ENCODE measurements around the gene SLC34A1.

SLC34A1 gene

DNA sequence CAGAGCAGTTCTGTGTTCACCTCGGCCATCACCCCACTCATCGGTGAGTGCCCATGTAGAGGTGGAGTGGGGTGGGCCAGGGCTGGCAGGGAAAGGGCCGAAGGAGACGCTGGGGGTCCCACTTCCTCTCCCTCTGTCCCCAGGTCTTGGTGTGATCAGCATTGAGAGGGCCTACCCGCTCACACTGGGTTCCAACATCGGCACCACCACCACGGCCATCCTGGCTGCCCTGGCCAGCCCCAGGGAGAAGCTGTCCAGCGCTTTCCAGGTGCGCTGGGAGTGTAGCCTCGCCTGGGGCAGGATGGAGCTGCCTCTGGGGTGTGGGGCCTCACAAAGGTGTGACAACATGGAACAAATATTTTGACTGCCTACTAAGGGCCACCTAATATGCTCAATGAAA lies 12.6 kb downstream of the SLC34A1 start:
- TF ChIP-seq POLR2AphosphoS5 (IDR thresholded peaks at IDR 0.05; ENCODE audit: low read depth, low read length) (no peak), TAF1 (IDR thresholded peaks at IDR 0.05; ENCODE audit: borderline replicate concordance, low read depth, low read length) (no peak), POLR2A (IDR thresholded peaks at IDR 0.05; ENCODE audit: low read depth, low read length) (no peak)
- FAIRE-seq: no peak
- no peak for DNase-seq (ENCODE audit: insufficient read length)

GRCh38 chr5:177397875-177398390 lies 13.7 kb downstream of the SLC34A1 start:
- FAIRE-seq (no peak), DNase-seq (ENCODE audit: insufficient read length) (no peak)
- TF ChIP-seq TAF1 (IDR thresholded peaks at IDR 0.05; ENCODE audit: borderline replicate concordance, low read depth, low read length) (no peak), POLR2AphosphoS5 (IDR thresholded peaks at IDR 0.05; ENCODE audit: low read depth, low read length) (no peak), POLR2A (IDR thresholded peaks at IDR 0.05; ENCODE audit: low read depth, low read length) (no peak)

DNA sequence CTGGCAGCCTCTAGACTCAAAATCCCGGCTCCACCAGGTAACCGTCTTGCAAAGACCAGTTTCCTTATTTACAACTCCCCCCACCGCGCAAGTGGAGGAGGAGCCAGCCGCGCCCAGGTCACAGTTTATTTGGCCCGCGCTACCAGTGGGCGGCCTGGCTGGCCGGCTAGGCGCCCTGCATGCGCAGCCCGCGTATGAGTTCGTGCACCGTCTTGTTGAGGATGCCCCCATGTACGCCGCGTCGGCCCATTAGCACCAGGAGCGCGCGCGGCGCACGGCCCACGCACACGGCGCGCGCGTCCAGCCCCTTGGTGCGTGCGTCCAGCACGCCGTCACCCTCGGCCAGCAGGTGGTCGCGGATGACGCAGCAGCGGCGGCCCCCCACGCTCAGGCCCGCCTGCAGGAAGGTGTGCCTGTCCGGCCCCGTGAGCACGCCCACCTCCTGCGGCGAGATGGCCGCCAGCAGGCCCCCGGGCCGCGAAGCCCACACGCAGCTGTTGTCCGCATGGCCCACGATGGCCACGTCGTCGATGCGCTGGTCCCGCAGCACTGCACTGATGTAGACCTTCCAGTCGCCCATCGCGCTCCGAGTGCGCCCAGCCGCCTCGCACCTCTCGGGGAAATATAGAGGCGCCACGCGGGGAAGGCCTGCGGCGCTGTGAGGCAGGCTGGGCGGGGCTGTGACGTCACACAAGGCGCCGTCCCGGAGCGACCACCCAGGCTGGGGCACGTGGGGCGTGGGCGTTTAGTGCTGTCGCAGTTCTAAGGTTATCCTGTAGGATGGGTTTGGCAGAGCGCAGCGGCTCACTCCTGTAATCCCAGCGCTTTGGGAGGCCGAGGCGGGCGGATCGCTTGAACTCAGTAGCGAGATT lies 16.0 kb downstream of the SLC34A1 start, which contains the start of gene PFN3:
Gene PFN3 (minus strand): TSS at position 665 of the 872 bp plus-strand sequence. CDS start 85 bp downstream, at position 580.
- no peak for DNase-seq (ENCODE audit: insufficient read length)
- FAIRE-seq: no peak
- TF ChIP-seq TAF1 (IDR thresholded peaks at IDR 0.05; ENCODE audit: borderline replicate concordance, low read depth, low read length): no peak
- no peak for TF ChIP-seq POLR2AphosphoS5 (IDR thresholded peaks at IDR 0.05; ENCODE audit: low read depth, low read length)
- TF ChIP-seq POLR2A (IDR thresholded peaks at IDR 0.05; ENCODE audit: low read depth, low read length): no peak

DNA sequence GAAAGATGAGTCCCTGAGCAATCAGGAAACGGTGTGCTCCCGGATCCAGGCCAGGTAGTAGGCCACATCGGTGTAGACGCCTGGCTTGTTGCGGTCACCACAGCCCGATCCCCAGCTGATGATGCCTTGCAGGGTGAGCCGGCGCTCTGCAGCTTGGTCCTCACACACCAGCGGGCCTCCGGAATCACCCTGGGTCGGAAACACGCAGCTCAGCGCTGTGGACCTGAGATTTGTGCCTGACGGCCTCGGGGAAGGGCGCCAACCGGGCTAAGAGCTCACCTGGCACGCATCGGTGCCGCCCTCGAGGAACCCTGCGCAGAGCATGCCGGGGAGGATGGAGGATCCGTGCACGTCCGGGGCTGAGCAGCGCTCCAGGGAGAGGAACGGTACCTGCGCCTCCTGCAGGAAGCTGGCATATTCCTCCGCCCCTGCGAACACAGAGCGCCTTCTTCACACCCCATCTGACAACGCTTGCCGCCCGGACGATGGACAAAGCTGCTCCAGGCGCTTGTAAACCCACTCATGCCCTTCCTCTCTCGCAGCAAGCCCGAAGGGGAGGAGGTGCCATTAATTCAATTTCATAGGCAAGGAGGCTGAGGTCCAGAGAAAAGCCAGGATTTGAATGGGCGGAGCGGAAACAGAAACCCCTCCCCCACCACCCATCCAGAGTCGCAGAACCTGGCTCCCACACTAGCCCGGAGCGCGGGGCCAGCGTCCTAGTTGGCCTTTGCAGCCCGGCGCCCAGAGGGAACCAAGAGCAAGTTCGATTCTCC lies 18.2 kb downstream of the SLC34A1 start:
- peak; percentile 66 for FAIRE-seq
- no peak for TF ChIP-seq POLR2AphosphoS5 (IDR thresholded peaks at IDR 0.05; ENCODE audit: low read depth, low read length)
- peak; percentile 68 for DNase-seq (ENCODE audit: insufficient read length)

DNA sequence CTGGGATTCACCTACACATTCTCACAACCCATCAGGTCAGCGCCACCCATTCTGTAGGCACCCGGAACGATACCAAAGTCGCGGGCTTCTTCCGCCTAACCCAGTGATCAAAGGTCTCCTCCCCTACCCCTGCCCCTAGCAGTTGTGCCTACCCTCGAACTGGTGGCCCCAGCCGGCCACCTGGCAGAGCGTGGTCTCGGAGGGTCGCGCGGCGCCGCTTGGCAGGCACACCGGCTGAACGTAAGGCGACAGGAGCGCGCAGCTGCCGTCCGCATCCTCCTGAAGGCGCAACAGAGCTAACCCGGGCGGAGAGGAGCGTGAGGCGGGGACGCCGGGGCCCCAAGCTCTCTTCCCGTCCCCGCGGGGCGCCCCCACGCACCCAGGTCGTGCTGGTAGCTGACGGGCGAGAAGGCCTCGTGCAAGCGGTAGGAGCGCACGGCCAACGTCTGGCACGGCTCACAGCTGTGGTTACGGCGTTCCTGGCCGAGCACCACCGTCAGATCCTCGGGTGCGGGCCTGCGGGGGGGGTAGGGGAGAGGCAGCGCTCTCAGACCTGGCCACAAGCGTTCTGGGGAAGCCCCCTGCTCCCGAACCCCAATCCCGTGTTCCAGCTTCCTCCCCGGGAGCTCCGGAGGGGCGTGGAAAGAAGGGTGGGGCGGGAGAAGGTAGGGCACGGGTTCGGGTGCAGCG lies 19.0 kb downstream of the SLC34A1 start:
- TF ChIP-seq POLR2AphosphoS5 (IDR thresholded peaks at IDR 0.05; ENCODE audit: low read depth, low read length): no peak
- no peak for TF ChIP-seq TAF1 (IDR thresholded peaks at IDR 0.05; ENCODE audit: borderline replicate concordance, low read depth, low read length)
- no peak for TF ChIP-seq POLR2A (IDR thresholded peaks at IDR 0.05; ENCODE audit: low read depth, low read length)
- no peak for FAIRE-seq

DNA sequence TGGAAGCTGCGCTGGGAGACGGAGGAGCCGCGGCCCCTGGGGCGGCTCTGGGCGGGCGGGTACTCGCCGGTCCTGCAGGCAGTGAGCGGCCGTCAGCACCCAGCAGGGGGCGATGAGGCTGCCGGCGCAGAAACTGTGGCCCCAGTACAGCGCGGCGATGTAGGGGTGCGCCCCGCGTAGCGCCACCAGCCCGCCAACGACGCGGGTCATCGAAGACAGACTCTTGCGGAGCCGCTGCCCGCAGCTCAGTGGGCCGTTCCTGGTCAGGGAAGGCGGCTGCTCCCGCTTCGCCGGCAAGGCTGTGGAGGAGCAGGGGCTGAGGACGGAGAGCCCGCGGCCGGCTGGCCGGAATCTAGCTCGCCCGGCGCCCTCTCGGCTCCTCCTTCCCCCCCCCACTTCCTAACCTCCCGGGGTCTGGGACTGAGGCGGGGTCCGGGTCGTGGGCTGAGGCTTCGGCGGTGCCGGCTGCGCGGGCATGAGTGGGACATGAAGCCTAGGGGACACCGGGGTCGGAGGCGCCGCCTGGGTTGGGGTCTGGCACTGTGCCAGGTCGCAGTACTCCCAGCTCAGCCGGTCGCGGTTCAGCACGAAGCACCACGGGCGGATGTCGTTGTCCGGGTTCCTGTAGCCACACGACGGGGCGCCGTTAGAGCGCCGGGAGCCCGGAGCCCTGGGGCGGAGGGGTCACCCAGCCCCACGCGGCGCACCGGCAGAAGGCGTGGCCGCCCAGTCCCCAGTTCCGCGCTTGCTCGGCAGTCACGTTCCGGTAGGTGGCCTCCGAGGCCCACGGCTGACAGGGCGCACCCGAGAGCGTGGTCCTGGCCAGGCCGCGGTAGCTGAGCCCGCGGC lies 19.8 kb downstream of the SLC34A1 start:
- peak; percentile 99 for FAIRE-seq
- TF ChIP-seq POLR2A (IDR thresholded peaks at IDR 0.05; ENCODE audit: low read depth, low read length): no peak; the same call in 1 of the 2 replicates
- TF ChIP-seq TAF1 (IDR thresholded peaks at IDR 0.05; ENCODE audit: borderline replicate concordance, low read depth, low read length): no peak
- 0 out of 2 replicates have a peak, but pooled peaks have one; percentile 30 for TF ChIP-seq POLR2AphosphoS5 (IDR thresholded peaks at IDR 0.05; ENCODE audit: low read depth, low read length)
- peak; percentile 98 for DNase-seq (ENCODE audit: insufficient read length)

More for the DNA sequence above, 19.0 kb downstream of the SLC34A1 start:
- DNase-seq (ENCODE audit: insufficient read length): no peak

- FAIRE-seq (no peak), DNase-seq (ENCODE audit: insufficient read length) (no peak)
- no peak for TF ChIP-seq TAF1 (IDR thresholded peaks at IDR 0.05; ENCODE audit: borderline replicate concordance, low read depth, low read length)
- no peak for TF ChIP-seq POLR2A (IDR thresholded peaks at IDR 0.05; ENCODE audit: low read depth, low read length)
- TF ChIP-seq POLR2AphosphoS5 (IDR thresholded peaks at IDR 0.05; ENCODE audit: low read depth, low read length): no peak
These were observed 20.5 kb downstream of the SLC34A1 start for GRCh38 chr5:177404641-177405179.

DNA sequence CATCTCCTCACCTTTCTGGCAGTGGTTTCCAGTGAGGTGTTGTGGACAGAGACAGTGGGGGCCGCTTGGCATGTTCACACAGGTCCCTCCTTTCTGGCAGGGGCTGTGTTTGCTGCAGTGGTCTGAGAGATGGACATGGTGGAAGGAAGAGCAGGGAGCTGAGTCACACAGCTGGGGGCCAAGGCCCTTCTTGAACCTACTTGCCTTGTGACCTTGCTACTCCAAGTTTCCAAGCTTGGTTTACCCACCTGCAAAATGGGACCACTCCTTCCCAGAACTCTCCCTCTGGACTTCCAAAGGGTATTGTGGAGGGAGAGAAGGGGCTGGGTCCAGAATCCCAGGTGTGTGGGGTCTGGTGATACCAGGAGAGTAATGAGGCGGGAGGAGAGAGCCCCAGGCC lies 21.1 kb downstream of the SLC34A1 start:
- DNase-seq (ENCODE audit: insufficient read length) (no peak), FAIRE-seq (no peak)
- no peak for TF ChIP-seq POLR2AphosphoS5 (IDR thresholded peaks at IDR 0.05; ENCODE audit: low read depth, low read length)
- TF ChIP-seq TAF1 (IDR thresholded peaks at IDR 0.05; ENCODE audit: borderline replicate concordance, low read depth, low read length): no peak
- no peak for TF ChIP-seq POLR2A (IDR thresholded peaks at IDR 0.05; ENCODE audit: low read depth, low read length)

DNA sequence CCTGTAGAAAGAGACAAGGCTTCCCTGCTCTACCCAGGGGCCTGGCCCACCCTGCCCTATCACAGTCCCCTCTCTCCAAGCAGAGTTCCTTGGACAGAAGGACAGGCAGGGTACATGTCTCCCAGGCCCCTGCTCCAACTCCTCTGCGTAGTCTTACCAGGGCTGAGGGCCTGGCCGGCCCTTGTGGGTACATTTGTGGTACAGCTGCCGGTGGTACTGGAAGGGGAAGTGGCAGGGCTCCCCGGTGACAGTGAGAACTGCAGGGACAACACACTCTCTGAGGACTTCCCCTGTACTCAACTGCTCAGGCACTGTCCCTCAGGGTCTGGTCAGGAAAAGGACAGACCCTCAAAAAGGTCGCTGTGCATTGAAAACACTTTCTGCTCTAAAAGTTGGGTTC lies 21.6 kb downstream of the SLC34A1 start:
- no peak for TF ChIP-seq TAF1 (IDR thresholded peaks at IDR 0.05; ENCODE audit: borderline replicate concordance, low read depth, low read length)
- TF ChIP-seq POLR2A (IDR thresholded peaks at IDR 0.05; ENCODE audit: low read depth, low read length): no peak
- TF ChIP-seq POLR2AphosphoS5 (IDR thresholded peaks at IDR 0.05; ENCODE audit: low read depth, low read length): no peak
- DNase-seq (ENCODE audit: insufficient read length) (no peak), FAIRE-seq (no peak)
